ENCODE measurements around the gene CD300LB. TPM values are rescaled to one million over a fixed set of nuclear protein-coding genes. Genes with fewer than 3 reads are reported as not detected.

Gene CD300LB
- total RNA-seq, 2 experiments from 2014 or later, result not detected

- TF ChIP-seq CTCF (IDR thresholded peaks at IDR 0.05), result no peak
- Mint-ChIP-seq H3K36me3 (ENCODE audit: low read depth) (peaks cover 17% of the 10 kb centered on the region), H3K27ac (no peak overlapping the region), H3K4me3 (no peak overlapping the region), H3K9me3 (peaks cover 19% of the 10 kb centered on the region), H3K27me3 (no peaks in the 10 kb centered on the region), H3K4me1 (ENCODE audit: low read depth) (peaks cover 41% of the 10 kb centered on the region)
- intact Hi-C loops (cut with micrococcal nuclease), result no loop called here
- DNase-seq, result no peak
- ChIA-PET POLR2A (no interaction called here), CTCF (interaction anchor here (0.9 to 2.0 kb wide), 4 partner anchors 11 to 94 kb away, joined by 3 to 11 read pairs (median 6); no protein-coding TSS in a partner anchor)
- ATAC-seq, result no peak
Measured at GRCh38 chr17:74472890-74473289, 58.4 kb downstream of the CD300LB start.

GRCh38 chr17:74471341-74471740 is 59.9 kb downstream of the CD300LB start:
- no peak overlapping the region for H3K4me3 Mint-ChIP-seq
- H3K27me3 Mint-ChIP-seq, result no peaks in the 10 kb centered on the region
- H3K27ac Mint-ChIP-seq, result no peak overlapping the region
- TF ChIP-seq CTCF (IDR thresholded peaks at IDR 0.05), result no peak
- H3K9me3 Mint-ChIP-seq, result peaks cover 12% of the 10 kb centered on the region
- peaks cover 12% of the 10 kb centered on the region for H3K36me3 Mint-ChIP-seq (ENCODE audit: low read depth)
- H3K4me1 Mint-ChIP-seq (ENCODE audit: low read depth), result peaks cover 41% of the 10 kb centered on the region
- CTCF ChIA-PET, result interaction anchor here (1.2 to 2.8 kb wide), 5 partner anchors 13 to 103 kb away, joined by 3 to 11 read pairs (median 7); no protein-coding TSS in a partner anchor
- peak; percentile 71 for ATAC-seq
- POLR2A ChIA-PET, result interaction anchor here (0.9 kb wide), 1 partner anchor 61 kb away, joined by 3 read pairs; no protein-coding TSS in a partner anchor
- intact Hi-C loops (cut with micrococcal nuclease), result no loop called here
- no peak for DNase-seq

Other genes with a start within 250 kb of the CD300LB start
- under 1 TPM; 0.11 to 0.18 TPM for gene KIF19, start 205.2 kb downstream of the CD300LB start, total RNA-seq
- not detected for gene BTBD17, start 169.6 kb downstream of the CD300LB start, total RNA-seq
- not detected for gene GPR142, start 164.0 kb downstream of the CD300LB start, total RNA-seq
- 1 to 10 TPM; 1.2 to 2.0 TPM for gene GPRC5C, start 99.4 kb downstream of the CD300LB start, total RNA-seq
- 1 to 10 TPM; 2.2 to 2.4 TPM for gene CD300A, start 64.8 kb downstream of the CD300LB start, total RNA-seq
- gene CD300C, start 14.6 kb upstream of the CD300LB start, total RNA-seq, result not detected
- gene CD300H, start 36.0 kb upstream of the CD300LB start, total RNA-seq, result not detected
- not detected for gene CD300LD, start 60.8 kb upstream of the CD300LB start, total RNA-seq
- not detected for gene CD300E, start 92.3 kb upstream of the CD300LB start, total RNA-seq
- not detected for gene CD300LF, start 181.4 kb upstream of the CD300LB start, total RNA-seq
- gene RAB37, start 205.8 kb upstream of the CD300LB start, total RNA-seq, result 1 to 10 TPM; 6.6 to 6.7 TPM
- 100 to 1,000 TPM; 143 to 150 TPM for gene NHERF1, start 217.2 kb upstream of the CD300LB start, total RNA-seq
- 10 to 100 TPM; 35.5 to 42.4 TPM for gene NAT9, start 244.9 kb upstream of the CD300LB start, total RNA-seq

All from activated CD8-positive, alpha-beta T cell treated with anti-CD3 and anti-CD28 coated beads for 36 hours (primary cell).